Fibroblast of the aortic adventitia (primary cell): Measurements from ENCODE around the gene ANKDD1A. TPM values are rescaled to one million over a fixed set of nuclear protein-coding genes. Genes with fewer than 3 reads are reported as not detected.

Source experiments
- DNase-seq: peaks from one replicate; pipeline ENCODE4 v3.0.0-alpha.2; 2010; ENCODE audit warnings: low read depth
- H3K4me3 ChIP-seq: 2 replicates; pipeline ENCODE4 v1.5.1; 2011; ENCODE audit warnings: low read depth, mild to moderate bottlenecking, control low read depth, low read length, moderate library complexity
- CTCF ChIP-seq: IDR thresholded peaks from 2 replicates; pipeline ENCODE4 v1.5.1; 2011; ENCODE audit warnings: mild to moderate bottlenecking, low read length, control low read depth, inconsistent platforms; ENCODE audit not compliant: insufficient read depth
- total RNA-seq: library from RNA; depleted of rRNA; stranded (reverse); fragments of >200 nt; gene quantifications from 2 replicates; pipeline ENCODE4 v1.2.3, GENCODE V29; 2012; ENCODE audit warnings: low replicate concordance

ANKDD1A gene
- total RNA-seq, 1 donor = 2.9 TPM

DNA sequence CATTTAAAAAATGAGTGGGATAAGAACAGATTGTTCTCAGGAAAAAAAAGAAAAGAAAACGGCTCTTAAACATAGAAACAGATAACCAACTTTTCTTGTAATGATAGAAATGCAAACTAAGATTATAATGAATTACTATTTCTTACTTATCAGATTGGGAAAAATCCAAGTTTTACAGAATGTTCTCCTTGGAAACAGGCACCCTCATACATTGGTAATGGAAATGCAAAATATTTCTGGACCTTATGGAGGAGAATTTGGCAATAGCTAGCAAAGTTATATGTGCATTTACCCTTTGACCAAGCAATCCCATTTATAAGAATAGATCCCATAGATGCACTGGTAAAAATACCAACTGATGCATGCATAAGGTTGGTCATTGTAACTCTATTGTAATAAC lies 3.7 kb upstream of the ANKDD1A start:
- DNase-seq = peak; percentile 25
- no peak overlapping the region for H3K4me3 ChIP-seq
- TF ChIP-seq CTCF = no peak

- no peak for TF ChIP-seq CTCF
These were observed 2.2 kb upstream of the ANKDD1A start for GRCh38 chr15:64909546-64909945.

GRCh38 chr15:64912379-64913325 lies 950 bp downstream of the ANKDD1A start:
- no peak for TF ChIP-seq CTCF
- DNase-seq = no peak
- H3K4me3 ChIP-seq = peak overlapping the region; percentile 69

More at GRCh38 chr15:64909546-64909945, 2.2 kb upstream of the ANKDD1A start:
- H3K4me3 ChIP-seq = no peak overlapping the region
- no peak for DNase-seq

DNA sequence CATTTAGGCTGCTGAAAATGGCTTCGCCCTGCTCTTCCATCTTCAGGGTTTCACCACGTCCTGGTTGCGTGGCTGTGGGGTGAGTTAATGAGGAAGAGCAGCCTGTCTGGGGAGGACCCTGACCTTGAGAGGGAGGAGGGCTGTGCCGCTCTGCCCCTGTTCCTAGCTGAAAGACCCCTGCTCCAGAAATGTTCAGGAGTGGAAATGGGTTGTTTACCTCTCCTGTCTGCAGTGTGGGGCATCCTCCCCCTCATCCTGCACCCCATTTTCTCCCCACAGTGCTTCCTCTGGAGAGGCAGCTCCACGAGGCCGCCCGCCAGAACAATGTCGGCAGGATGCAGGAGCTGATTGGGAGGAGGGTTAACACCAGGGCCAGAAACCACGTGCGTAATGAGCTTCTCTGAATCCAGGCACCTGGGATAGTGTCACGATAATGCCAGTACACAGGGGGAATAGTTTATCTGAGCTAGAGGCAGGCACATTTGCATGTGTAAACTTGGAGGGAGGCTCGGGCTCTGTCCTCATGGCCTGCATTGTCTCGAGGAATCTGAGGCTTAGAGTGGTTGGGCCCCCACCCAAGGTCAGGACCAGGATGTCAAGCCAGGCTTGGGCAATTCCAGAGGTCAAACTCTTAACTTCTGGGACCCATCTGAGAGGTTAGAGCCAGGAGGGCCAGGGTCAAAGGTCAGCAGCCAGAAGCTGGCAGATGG lies 4.0 kb downstream of the ANKDD1A start:
- no peak overlapping the region for H3K4me3 ChIP-seq
- no peak for DNase-seq
- TF ChIP-seq CTCF = no peak

DNA sequence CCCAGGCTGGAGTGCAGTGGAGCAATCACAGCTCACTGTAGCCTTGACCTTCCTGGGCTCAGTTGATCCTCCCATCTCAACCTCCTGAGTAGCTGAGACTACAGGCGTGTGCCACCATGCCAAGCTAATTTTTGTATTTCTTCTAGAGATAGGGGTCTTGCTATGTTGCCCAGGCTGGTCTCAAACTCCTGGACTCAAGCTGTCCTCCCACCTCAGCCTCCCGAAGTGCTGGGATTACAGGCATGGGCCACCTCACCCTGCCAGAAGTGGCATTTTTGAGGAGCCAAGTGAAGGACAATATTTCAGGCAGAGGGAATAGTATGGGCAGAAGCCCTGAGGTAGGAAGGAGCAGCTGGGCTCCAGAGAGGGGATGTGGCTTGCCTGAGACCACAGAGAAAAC lies 4.7 kb downstream of the ANKDD1A start:
- TF ChIP-seq CTCF = no peak
- H3K4me3 ChIP-seq = no peak overlapping the region
- DNase-seq = no peak

DNA sequence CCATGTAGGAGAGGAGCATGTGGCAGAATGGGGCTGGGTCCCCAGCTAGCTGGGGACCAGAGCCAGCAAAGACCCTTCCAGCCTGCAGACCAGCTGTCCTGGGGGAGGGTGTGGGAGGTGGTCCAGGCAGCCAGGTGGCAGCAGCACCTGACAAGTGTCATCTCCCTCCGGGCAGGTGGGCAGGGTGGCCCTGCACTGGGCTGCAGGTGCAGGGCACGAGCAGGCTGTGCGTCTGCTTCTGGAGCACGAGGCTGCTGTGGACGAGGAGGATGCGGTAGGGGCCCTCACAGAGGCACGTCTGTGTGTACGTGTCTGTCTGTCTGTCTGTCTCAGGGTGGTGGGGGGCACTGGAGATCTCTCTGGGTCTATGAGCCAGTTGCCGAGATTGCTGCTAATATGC lies 5.5 kb downstream of the ANKDD1A start:
- DNase-seq = no peak
- no peak for TF ChIP-seq CTCF
- H3K4me3 ChIP-seq = no peak overlapping the region
